Hippocampal formation (tissue), 2 donors: ENCODE data around the gene TLE3.

ENCODE experiments used
- DNase-seq, 2 donors: peaks; one replicate each; lab custom pipeline; 2025; lab: John Stamatoyannopoulos, UW

Gene TLE3

DNA sequence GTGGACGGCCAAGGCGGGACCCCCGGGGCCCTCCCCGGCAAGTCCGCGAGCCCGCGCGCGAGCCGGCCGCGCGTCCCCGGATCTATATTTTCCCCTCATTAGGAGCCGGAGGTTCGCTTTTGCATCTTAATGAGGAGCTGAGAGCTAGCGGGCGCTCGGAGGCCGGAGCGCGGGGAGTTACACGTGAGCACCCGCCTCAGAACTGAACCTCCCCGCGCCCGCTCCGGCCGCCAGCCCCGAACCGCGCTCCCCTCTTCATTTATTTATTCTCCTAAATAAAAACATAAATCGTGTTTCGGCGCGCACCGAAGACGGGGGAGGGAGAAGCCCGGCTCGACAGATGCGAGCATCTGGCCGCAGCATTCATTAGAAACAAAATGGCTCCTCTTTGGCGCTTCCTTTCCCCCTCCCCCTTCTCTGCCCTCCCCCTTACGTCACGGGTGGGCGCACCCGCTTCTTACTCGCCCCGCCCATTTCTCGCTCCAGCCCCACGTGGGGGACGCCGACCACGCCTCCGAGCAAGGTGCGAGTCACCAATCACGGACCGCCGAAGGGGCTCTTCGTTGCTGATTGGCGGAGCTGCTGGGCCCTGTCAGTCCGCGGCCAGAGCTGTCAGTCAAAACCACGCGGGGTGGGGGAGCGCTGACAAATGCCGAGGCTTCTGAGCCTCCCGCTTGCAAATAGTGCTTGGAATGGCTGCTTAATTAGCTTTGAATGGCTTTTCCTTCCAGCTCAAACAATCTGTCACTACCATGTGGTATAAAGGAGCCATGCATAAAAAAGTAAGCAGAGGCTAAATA lies 1.6 kb upstream of the TLE3 start:
- peak; percentile 98 to 99 for DNase-seq

DNA sequence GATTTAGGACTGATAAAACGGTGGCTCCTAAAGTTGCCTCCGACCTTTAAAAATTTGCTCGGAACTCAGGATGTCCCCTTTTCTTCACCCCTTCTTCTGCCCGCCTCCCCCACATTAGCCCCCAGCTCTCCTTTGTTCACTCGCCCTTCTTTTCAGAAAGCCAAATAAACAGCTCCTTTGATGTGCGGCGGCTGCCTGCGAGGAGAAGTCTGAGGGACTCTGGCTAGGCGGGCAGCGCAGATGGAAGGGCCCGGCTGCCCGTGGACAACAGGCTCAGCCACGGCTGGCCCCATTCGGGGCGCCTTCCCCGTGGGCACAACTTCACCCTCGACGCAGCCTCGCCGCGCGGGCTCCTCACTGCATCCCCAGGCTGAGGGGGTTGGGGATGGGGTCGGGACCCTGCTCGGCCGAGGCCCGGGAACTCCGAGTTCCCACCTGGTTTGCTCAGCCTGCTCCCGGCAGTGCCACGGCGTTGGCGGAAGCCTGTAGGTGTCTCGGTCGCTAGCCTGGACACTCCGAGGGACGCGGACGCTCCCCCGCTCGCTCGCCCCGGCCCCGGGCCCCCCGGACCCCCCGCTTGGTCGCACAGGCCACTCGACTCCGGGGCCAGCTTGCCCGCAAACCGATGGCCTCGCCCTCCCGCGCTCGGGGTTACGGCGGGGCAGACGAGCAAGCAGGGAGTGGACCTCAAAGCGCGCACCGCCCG lies 897 bp upstream of the TLE3 start:
- DNase-seq = peak in 1 of 2 donors; percentile 66

DNA sequence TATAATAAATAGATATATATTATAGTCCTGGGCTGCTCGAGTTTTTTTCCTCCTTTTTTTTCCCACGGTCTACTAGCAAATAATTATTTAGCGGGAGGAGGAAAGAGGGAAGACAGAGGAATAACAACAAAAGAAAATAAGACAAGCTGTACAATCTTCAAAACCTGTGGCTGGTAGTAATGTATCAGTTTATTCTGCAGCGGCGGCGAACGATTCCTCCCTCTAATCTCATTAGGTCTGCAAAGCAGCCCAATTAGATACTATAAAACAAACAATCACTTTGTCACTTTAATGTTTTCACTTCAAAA lies 390 bp upstream of the TLE3 start:
- DNase-seq = no peak

DNA sequence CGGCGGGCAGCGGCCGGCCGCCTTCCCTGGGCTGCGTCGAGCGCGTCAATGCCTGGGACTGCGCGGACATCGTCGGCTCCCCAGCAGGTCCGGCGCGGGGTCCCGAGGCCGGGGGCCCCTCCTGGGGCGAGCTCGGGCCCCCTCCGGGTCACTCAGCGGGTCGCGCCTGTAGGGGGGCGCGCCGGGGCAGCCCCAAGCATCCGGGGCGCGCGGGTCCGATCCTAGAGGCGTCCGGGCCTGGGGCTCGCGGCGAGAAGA lies 725 bp downstream of the TLE3 start:
- no peak for DNase-seq

DNA sequence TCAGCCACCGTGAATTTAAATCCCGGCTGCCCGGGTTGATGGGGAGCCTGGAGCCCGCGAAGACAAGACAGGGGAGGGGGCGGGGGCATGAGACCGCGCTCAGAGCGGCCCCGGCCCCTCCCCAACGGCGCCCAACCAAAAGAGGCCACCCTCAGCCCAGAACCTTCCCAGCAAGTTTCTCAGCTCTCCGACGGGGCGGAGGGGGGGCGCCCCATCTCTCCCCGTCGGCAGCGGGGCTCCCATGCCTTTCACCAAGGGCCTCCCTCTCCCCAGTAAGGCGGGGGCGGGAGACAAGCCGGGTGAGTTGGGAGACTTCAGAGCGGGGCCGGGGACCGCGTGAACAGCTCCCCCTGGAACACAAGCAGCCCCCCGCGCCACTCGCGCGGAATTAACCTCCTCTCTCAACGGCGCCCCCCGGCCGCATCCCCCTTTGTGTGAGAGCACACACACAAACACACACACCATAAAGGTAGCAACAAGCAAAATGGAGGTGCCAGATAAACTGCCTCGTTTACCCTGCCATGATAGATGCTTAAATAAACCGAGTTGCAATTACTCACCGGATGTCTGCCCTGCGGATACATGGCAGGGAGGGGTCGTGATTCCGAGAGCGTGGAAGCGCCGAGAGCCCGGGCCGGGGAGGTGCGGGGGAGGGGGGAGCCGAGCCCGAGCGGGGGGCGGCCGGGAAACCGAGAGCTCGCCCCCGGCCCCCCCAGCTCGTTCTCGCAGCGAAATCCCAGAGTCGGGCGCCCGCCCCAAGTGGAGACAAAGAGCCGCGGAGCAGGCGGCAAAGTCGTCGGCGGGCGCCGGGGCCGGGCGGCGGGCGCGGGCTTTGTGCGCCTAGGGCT lies 1.3 kb downstream of the TLE3 start:
- peak in 1 of 2 donors; percentile 29 for DNase-seq

DNA sequence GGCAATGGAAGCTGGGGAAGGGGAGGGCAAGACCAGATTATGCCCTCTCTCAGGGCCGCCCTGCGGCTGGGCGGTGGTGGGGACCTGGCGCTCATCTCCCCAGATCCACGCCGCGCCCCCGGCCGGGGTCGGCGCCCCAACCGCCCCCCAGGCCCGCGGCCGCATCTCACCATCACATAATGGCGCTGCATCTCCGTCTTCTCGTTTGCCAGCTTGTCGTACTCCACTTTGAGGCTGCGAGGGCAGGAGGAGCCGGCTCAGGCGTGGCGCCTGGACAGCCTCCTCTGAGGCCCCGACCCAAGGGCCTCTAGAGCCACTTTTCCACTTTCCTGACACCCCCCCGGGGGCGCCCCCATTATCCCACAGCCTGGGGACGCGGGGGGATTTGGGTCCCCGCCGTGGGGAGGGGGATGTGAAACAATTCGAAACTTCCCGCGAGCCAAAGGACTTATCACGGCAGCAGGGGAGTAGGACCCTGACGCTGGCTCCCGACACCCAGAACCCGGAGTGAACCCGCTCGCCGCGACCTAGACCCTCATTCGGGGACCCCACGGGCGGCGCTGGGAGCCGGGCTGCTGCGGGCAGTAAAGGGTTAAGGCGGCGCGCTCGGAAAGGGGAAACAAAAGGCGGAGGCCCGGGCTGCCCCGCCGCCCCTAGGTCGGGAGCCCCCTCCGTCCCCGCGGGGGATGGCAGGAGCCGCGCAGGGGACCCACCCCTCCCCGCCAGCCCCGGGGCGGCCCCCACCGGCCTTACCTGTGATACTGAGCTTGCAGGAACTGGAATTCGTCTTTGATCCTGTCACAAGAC lies 2.1 kb downstream of the TLE3 start:
- no peak for DNase-seq

DNA sequence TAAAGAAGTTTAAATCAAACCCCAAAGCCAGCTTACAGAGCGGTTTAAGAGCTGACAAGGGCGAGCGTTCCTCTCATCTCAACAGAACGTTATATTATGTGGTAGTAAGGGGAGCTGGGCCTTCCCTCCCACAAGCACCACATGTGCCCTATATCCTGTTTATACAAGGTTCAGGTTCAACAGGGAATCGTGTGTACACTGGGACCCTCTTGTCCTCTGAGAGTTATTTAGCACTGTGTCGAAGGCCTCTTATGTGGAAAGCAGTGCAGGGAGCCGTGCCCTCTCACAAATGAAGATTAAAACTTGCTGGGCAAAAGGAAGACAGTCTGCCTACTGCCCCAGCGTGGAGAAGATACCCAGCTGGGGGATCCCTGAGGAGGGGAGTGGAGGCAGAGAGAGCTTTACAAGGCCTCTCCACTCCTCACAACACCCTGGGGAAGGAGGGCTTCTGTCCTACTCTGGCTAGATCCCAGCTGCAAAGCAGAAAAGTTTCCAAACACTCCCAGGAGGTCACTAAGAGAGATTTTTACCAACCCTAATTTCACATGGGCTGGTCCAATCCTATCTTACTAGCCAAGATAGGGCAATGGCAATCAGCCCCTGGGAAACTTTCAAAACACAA lies 2.9 kb downstream of the TLE3 start:
- no peak for DNase-seq

DNA sequence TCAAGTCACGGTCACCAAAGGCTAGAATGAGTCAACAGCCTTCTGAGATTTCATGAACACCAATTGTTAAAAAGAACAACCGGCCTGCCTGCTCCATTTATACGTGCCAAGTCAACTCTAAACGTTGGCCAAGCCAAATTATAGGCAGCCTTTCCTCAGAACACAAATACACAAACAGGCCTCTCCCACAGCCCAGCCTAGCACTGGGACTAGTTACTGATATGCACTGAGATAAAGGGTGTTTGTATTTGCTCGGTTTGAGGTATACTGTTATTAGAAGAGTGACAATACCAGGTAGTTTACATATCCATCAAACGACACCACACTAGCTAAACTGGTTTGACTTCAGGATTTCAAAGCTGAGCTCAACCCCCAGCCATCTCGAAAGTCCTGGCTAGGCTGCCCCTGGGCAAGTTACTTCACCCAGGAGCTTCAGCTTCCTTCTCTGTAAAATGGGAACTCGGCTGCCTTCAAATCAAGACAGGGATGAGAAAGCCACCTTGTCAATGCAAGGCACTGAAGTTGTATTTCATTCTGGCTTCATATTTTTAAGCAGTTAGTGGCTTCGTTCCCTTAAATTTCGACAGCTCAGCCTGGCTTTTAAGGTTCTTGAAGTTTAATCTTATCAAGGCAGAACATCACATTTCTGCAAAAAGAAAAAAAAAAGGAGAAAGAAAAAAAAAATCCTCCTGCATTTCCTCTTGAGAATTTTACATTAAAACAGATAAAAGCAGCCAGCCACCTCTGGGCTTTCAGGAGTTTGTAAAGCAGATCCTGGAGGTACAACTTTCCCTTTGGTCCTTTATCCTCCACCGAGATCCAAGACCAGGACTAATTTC lies 4.0 kb downstream of the TLE3 start:
- no peak for DNase-seq

DNA sequence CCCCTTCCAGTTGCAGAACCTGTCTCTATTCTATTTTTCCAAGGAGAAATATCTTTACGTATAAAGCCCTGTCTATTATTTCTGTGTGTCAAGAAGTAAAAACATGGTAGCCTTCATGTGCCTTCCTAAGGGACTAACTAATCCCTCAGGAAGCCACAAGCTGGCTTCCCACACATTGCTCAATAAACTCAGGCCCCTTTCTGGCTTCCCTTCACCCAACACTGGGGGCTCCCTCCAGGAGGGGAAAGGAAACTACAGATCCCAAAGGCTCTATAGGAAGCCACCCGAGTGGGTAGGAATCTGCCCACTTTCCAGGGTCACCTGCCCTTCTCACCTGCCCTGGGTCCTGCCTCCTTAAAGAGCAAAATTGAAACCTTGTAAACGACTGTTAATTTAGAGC lies 4.6 kb downstream of the TLE3 start:
- DNase-seq = no peak

DNA sequence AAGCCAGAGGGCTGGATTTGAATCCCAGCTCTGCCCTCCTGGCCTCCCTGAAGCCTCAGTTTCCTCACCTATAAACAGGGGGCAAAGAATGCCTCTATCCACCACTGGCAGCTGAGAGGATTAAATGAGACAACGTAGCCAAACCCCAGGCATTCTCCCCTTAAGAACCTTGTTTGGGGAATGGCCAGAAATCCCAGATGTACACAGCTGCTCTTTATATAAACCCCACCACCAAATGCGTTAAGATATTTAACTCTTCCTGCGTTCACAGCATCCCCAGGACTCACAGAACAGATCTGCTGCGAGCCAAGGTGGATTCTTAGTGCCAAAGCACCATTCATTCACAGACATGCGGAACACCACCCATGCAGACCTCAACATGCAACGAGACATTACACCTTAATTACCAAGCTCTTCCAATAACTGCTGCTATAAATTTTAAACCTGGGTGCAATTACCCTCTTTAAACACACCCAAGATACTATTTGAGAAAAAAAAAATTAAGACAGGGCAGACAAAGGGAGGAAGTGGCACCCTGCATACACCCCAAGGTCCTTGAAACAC lies 5.2 kb downstream of the TLE3 start:
- DNase-seq = no peak

DNA sequence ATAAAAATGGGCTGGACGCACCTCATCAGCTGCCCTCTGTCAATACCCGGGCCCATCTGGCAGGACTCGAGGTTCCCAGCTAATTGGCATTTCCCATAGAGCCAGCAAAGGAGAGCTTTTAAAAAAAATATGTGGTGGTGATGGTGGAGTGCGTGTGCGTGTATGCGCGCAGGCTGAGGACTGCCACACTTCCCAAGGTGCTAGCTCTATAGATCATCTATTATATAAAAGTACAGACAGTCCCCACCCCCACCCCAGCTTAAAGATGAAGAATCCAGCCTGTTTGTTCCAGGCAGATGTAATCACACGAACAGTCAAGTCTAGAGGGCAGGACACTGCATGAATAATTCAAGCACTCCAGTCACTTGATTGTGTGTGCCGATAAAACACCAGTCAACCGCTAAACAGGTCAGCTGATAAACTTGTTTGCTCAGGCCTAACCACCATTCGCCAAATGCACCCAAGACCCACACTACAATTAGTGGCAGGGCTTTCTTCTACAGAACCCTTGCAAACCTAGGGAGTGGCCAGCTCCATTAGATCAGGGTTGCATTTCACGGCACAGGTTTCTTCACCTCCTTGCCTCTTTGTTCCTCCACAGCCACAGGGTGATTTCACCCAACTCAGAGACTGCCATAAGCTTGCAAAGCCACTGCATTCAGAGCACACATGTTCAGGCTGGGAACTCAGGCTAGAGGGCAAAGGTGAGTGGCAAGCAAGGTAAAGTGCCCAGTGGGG lies 5.8 kb downstream of the TLE3 start:
- peak in 1 of 2 donors; percentile 15 for DNase-seq

DNA sequence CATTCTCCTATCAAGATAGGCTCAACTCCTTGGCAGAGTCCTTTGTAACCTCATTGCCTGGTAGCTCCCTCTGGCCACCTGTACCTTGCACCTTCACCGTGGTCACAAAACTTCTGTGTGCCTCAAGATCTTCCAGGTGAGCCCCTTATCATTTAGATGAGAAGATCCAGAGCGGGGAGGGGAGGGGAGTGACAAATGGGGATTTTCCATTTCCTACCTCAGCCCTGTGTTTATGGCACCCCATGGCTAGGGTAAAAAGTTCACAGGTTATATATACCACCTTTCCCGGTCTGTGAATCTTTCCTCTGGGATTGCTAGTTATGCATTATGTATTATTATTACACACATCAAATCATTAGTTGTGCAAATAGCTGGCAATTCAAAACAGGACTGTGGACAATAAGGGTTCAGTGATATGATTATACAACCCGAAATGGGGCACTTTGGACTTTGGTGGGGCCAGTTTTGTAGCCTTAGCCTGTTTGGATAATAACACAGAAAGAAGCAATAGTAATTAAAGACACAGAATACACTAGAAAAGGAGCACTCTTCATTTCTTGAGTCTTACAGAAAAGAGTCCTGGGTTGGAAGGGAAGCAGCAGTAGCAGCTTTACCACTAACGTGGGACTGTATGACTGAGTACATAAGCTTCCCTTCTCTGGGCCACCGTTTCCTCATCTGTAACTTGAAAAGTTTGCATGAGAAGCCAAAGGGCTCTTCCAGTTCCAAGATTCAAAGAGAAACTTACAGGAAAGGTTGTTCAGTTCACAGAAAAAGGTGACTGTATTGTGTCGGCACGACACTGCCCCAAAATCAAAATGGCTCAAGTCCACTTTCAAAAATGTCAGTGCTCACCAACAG lies 7.1 kb downstream of the TLE3 start:
- DNase-seq = no peak

DNA sequence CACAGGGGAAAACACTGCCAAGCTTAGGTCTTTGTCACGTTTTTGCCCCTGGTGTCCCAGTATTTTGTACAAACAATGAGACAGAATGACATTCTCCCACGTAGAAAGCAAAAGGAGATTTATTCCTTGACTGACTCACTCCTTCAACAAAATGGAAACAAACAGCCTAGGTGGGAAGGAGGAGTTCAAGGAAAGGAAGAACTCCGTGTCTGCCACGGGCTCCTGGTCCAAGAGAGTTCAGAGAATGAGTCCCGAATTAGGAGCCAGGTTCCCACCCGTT lies 8.1 kb downstream of the TLE3 start:
- no peak for DNase-seq

DNA sequence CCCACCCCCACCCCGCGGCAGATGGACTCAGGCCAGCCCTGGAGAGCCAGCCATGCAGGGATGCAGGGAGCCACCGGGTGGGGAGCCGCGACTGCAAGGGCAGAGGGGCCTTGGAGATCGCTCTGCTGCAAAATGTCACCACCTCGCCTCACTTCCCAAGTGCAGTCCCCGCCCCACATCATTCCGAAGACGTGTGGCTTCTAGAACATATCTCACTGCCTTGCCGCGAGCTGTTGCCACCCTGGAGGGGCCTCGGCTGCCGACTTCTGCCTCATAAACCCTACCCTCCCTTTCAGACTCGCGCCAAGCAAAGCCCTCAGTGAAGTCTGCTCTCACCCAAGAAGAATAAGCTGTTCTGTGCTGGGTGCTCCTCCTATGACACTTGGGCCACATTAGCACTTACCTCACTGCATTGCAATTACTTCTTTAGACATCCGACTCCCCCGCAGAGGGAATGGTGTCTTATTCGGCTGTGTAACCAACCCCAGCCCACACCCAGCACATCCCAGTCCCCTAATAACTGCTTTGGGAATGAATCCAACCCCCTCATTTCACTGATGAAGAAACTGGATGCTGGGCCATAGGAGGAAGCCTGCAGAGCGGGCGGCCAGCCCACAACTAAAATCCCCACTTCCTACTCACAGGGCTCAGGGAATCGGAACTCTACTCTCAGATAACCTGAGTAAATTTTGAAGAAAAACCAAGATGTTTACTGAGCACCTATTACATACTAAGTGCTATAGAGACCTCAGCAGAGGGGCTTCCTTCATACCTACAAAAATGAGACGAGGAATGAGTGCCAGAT lies 8.6 kb downstream of the TLE3 start:
- no peak for DNase-seq

DNA sequence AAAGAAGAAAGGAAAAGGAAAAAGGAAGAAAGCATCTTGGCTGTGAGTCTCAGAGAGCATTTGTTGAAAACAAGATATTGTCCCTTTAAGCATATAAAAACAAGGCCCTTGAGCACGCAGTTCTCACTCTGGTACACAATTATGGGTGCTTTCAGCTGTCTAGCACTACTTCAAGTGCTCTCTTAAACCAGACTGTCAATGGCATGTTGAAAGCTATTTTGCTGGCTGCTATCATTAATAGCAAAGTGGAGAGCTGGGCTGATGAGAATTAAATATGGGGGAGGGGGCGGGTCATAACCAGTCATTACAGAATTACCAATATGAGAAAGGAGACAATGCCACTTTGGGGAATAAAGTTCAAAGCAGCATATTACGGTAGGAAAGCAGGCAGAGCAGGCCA lies 9.3 kb downstream of the TLE3 start:
- no peak for DNase-seq

DNA sequence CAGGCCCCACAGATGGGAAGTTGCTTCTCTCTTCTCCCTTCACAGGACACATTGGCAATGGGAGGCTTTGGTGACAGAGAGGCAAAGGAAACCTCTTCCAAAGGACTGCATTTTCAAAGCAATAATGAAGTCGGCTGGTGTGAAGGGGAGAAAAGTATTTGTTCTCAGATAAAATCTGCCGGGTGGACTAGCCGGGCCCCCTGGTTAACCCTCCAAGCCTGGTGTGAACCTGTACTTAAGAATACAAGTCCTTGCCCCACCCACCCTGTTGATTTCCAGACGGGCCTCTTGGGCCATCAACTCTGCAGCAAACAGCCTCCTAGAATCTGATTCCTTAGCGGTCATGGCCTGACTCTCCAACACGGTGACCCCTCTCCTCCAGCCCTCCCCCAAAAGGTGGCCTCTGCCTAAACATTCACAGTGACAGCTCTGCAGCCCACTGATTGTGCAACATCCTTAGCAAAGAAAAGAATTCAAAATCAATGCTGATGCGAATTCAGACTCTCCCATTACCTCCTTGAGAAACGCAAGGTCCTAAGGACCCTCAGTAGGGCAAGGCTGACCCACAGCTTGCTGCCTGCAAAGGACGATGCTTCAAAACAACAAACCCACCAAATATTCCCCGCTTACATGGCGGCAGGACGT lies 9.9 kb downstream of the TLE3 start:
- DNase-seq = no peak

DNA sequence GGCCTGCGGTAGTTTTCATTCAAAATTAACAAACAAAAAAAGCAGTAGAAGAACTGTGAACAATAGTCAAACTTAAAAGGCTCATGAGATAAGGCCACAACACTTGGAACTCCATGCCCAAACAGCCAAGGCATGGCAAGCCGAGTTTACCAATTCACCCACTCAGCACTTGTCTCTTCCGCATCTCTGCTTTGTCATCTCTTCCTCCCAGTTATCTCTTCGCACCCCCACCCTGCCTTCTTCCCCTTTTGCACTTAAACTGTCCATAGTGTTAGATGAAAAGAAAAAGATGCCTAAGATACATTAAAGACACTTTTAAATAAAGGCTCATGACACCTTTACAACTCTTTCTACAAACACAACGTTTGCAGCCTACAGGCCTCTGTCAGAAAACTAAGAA lies 11.1 kb downstream of the TLE3 start:
- no peak for DNase-seq

DNA sequence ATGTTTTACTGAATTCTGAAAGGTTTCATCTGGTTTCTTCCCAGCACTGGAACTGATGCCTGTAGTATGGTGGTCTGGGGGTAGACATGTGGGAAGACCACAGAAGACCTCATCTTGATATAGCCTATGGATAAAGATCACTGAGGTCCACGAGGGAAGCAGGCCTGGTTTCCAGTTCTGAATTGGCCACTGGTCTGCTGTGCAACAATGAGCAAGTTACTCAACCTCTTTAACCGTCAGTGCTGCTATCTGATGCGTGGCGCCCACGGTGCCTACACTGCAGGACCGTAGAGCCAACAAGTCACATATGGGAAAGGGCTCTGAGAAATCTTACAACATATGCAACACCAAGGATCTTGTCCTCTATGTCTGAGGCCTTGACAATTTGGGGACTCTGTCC lies 13.3 kb downstream of the TLE3 start:
- DNase-seq = no peak
